ENCODE measurements around the gene TAS2R16.

GRCh38 chr7:123004931-123005330 is 9.4 kb upstream of the TAS2R16 start:
- TF ChIP-seq CTCF (IDR thresholded peaks at IDR 0.05; ENCODE audit: low read depth, low read length, poor library complexity, severe bottlenecking) (no peak), EZH2phosphoT487 (IDR thresholded peaks at IDR 0.05; ENCODE audit: borderline replicate concordance, low read length) (no peak)
